Heart left ventricle (tissue), 16 donors: Measurements from ENCODE around the gene CD34. TPM values are rescaled to one million over a fixed set of nuclear protein-coding genes. Genes with fewer than 3 reads are reported as not detected.

Experiments used
- ATAC-seq, 4 donors: fragments of 200-7000 bp; cut with Tn5 transposase; one replicate each; pipeline ENCODE4 v1.9.1; 2020 to 2022; ENCODE audit warnings: moderate library complexity in 4 of 4, mild to moderate bottlenecking in 3 of 4, moderate number of reproducible peaks in 1 of 4
- DNase-seq, 5 donors: peaks; one replicate each; pipeline ENCODE4 v3.0.0-alpha.2; 2020
- H3K27ac ChIP-seq, 12 donors: fragments of 200-600 bp; sonication (generic) in 4 of 12; one replicate each; pipeline versions ENCODE4 v1.5.0 to v1.8.0; 2016 to 2022; ENCODE audit warnings: mild to moderate bottlenecking in 2 of 12
- H3K27me3 ChIP-seq, 9 donors: fragments of 200-600 bp; sonication (generic) in 2 of 9; one replicate each; pipeline versions ENCODE4 v1.5.1 to v1.8.0; 2016 to 2022; ENCODE audit warnings: mild to moderate bottlenecking in 3 of 9
- H3K36me3 ChIP-seq, 9 donors: fragments of 200-600 bp; sonication (generic) in 2 of 9; one replicate each; pipeline versions ENCODE4 v1.5.0 to v1.8.0; 2018 to 2022; ENCODE audit warnings: mild to moderate bottlenecking in 2 of 9
- H3K4me1 ChIP-seq, 12 donors: fragments of 200-600 bp; sonication (generic) in 4 of 12; one replicate each; pipeline versions ENCODE4 v1.5.0 to v1.8.0; 2016 to 2022; ENCODE audit warnings: mild to moderate bottlenecking in 3 of 12
- H3K4me3 ChIP-seq, 12 donors: fragments of 200-600 bp; sonication (generic) in 4 of 12; one replicate each; pipeline versions ENCODE4 v1.5.0 to v1.8.0; 2017 to 2022; ENCODE audit warnings: mild to moderate bottlenecking in 9 of 12, moderate library complexity in 4 of 12
- H3K9me3 ChIP-seq, 12 donors: fragments of 200-600 bp; sonication (generic) in 4 of 12; one replicate each; pipeline versions ENCODE4 v1.5.0 to v1.8.0; 2016 to 2022; ENCODE audit warnings: mild to moderate bottlenecking in 1 of 12
- POLR2A ChIP-seq, 2 donors: fragments of 450-650 bp; IDR thresholded peaks; one replicate each; pipeline ENCODE4 v1.6.1; 2017; ENCODE audit warnings: antibody characterized with exemption in 2 of 2, mild to moderate bottlenecking in 2 of 2, moderate library complexity in 2 of 2
- WGBS, 4 donors: extraction: QIAGEN DNeasy Blood & Tissue Kit in 2 of 4; methylation state at CpG; one replicate each; pipeline versions ENCODE4 v1.1.5 to v1.1.7; 2013 to 2018; 5-methylcytosine and 5-hydroxymethylcytosine counted together
- intact Hi-C, 10 donors: fragments of 100-400 bp; cut with DNase I; formaldehyde crosslinking; loops; one replicate each; pipeline versions ENCODE4 v1.11.1 to v1.14.2; 2022
- polyA plus RNA-seq, 2 donors: library from polyadenylated mRNA; stranded (reverse); fragments of 200-250 nt; gene quantifications; one replicate each; pipeline ENCODE4 v1.2.3, GENCODE V29; 2013
- total RNA-seq, 9 donors: library from RNA; depleted of rRNA in 2 of 9; stranded (reverse); fragments of >200 nt in 2 of 9; fragmentation: NEBNext Ultra II Directional in 3 of 9; extraction: Animal tissue kit (Norgen Biotek cat#: 25700) in 3 of 9; gene quantifications; one replicate each; pipeline versions ENCODE4 v1.1.0 to v1.2.4, GENCODE V29; 2016 to 2023
- TF ChIP-seq, protein P1 (sequence below), 12 donors: fragments of 200-600 bp; sonication (generic) in 4 of 12; IDR thresholded peaks; one replicate each; pipeline versions ENCODE4 v1.5.0 to v1.8.0; 2018 to 2022; ENCODE audit warnings: antibody characterized with exemption in 12 of 12, mild to moderate bottlenecking in 5 of 12
- donor health status: ischemic (EF 13 %, LVEDD 7.1; RV severe dilation, severe dysfunction).
- donor health status: healthy with polysubstance abuse.
- donor health status: DM: no; HTN: yes; CAD: no.
- donor health status: DM: no; HTN: no; CAD: no.
- donor health status: ischemic (EF 25% LVEDD 6.9; RV normal size, moderate dysfunction).
- donor health status: ischemic (EF 25% LVEDD 5.7; RV mildly dilated, moderate dysfunction).
- donor health status: healthy.
- donor health status: DM: yes; HTN: yes; CAD: no.
- donor health status: ischemic (EF 35%, LVEDD 5.7; RV mildly dilated, moderate dysfunction).
- donor health status: nonischemic (EF 11% LVEDD 7.7; RV severe dilation, severe dysfunction).
- donor health status: DM: yes; HTN: yes; CAD: no.
- donor health status: PGD.
- donor health status: ischemic (EF 29% LVEDD 5.4; RV normal size, mild dysfunction).
- donor health status: nonischemic (EF 23%, LVEDD 6.1; RV moderate dilation, normal function).

The CD34 gene
- total and polyA plus RNA-seq, 11 donors = 37.4 to 103 (median 63.0) TPM

DNA sequence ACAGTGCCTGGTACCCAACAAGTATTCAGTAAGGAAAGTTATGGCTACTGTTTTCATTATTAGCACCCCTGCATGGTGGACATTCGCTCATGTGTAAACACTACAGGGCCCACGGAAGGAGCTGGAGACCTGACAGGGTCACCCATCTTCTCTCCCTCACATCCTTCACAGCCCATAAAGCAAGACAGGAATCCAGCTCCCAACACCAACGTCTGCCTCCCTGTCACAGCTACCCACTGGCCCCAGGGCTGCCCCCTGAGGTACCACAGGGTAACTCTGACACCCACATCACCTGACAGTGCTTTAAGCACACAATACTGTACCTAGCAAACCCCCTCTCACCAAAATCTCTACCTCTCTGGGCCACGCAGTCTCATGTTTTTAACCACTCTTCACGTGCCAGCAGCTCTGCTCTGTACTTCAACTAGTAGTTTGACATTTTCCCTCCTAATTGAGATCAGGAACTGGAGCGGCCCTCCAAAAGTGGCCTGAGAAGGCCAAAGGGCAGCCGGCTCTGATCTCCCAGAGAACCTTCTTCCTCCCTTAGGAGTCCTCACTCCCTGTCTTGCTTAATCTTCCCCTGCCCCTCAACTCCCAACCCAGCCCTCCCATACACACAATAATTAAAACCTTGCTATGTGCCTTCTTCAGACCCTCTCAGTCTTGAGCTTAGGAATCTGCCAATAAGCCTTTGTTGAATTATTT is 76.8 kb downstream of the CD34 start:
- H3K27me3 ChIP-seq = no peaks in the 10 kb centered on the region
- TF ChIP-seq, protein P1, sequence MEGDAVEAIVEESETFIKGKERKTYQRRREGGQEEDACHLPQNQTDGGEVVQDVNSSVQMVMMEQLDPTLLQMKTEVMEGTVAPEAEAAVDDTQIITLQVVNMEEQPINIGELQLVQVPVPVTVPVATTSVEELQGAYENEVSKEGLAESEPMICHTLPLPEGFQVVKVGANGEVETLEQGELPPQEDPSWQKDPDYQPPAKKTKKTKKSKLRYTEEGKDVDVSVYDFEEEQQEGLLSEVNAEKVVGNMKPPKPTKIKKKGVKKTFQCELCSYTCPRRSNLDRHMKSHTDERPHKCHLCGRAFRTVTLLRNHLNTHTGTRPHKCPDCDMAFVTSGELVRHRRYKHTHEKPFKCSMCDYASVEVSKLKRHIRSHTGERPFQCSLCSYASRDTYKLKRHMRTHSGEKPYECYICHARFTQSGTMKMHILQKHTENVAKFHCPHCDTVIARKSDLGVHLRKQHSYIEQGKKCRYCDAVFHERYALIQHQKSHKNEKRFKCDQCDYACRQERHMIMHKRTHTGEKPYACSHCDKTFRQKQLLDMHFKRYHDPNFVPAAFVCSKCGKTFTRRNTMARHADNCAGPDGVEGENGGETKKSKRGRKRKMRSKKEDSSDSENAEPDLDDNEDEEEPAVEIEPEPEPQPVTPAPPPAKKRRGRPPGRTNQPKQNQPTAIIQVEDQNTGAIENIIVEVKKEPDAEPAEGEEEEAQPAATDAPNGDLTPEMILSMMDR (IDR thresholded peaks at IDR 0.05) = no peak
- TF ChIP-seq POLR2A (IDR thresholded peaks at IDR 0.05) = no peak
- no peak for ATAC-seq
- H3K4me1 ChIP-seq = peaks cover 7 to 98% (median 82%) of the 10 kb centered on the region in 12 donors
- H3K36me3 ChIP-seq = peaks cover 0 to 11% (median 0%) of the 10 kb centered on the region in 9 donors
- DNase-seq = no peak
- intact Hi-C loops = loop anchor here in 2 of 10 donors (5.0 kb wide), 1 partner anchor 128 kb away; no protein-coding TSS in a partner anchor
- no peaks in the 10 kb centered on the region for H3K9me3 ChIP-seq
- no peak overlapping the region for H3K4me3 ChIP-seq
- WGBS, 4 donors = 79 to 88% (median 83%) methylated on average over 7 of the region's 7 CpGs
- H3K27ac ChIP-seq = peak overlapping the region in 11 of 12 donors; percentile 4 to 98 (median 36)

DNA sequence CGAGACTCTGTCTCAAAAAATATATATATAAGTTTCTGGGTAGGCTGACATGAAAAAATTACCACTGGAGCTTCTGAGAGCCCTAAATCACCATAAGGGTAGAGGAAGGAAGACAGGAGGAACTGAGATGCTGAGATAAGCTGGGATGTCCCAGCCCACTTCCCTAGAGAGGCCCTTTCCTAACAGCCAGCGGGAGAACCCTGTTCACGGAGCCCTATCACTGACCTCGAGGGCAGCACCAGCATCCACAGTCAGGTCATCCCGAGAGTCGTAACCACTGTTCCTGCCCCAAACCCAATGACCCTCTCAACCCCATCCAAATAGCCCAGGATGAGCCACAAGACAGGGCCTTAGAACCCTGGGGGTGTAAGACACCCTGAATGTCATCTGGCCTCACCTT is 77.5 kb downstream of the CD34 start:
- H3K4me1 ChIP-seq = peaks cover 6 to 98% (median 82%) of the 10 kb centered on the region in 12 donors
- DNase-seq = no peak
- peak overlapping the region in 9 of 12 donors; percentile 4 to 98 (median 74) for H3K27ac ChIP-seq
- H3K27me3 ChIP-seq = no peaks in the 10 kb centered on the region
- H3K4me3 ChIP-seq = no peak overlapping the region
- H3K9me3 ChIP-seq = no peaks in the 10 kb centered on the region
- no peak for TF ChIP-seq POLR2A (IDR thresholded peaks at IDR 0.05)
- TF ChIP-seq, protein P1 (IDR thresholded peaks at IDR 0.05) = no peak
- ATAC-seq = no peak
- intact Hi-C loops = loop anchor here in 2 of 10 donors (5.0 kb wide), 1 partner anchor 129 kb away; no protein-coding TSS in a partner anchor
- peaks cover 0 to 11% (median 0%) of the 10 kb centered on the region in 9 donors for H3K36me3 ChIP-seq
- WGBS, 4 donors = 50 to 74% (median 67%) methylated on average over 6 of the region's 6 CpGs

DNA sequence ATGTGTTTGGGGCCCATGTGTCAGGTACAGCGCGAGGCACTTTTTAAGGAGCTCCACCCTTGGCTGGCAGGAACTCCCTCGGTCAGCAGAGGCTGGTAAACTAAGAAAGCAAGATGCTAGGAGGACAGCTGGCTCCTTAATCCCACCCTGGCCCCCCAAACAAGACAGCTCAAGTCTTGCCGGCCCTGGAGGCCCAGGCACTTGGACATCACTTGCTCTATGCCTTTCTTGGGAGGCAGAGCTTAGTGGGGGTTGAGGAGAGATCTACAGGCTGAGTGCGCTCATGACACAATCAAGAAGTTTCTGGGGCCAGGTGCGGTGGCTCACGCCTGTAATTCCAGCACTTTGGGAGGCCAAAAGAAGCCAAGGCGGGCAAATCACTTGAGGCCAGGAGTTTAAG is 78.1 kb downstream of the CD34 start:
- DNase-seq (no peak), ATAC-seq (no peak)
- Histone ChIP-seq H3K4me1 (peaks cover 11 to 98% (median 83%) of the 10 kb centered on the region in 12 donors), H3K27ac (peak overlapping the region in 9 of 12 donors; percentile 15 to 98 (median 82)), H3K4me3 (no peak overlapping the region), H3K36me3 (peaks cover 0 to 11% (median 0%) of the 10 kb centered on the region in 9 donors), H3K9me3 (no peaks in the 10 kb centered on the region), H3K27me3 (no peaks in the 10 kb centered on the region)
- TF ChIP-seq POLR2A (IDR thresholded peaks at IDR 0.05) = no peak
- TF ChIP-seq, protein P1 (IDR thresholded peaks at IDR 0.05) = no peak
- intact Hi-C loops = loop anchor here in 2 of 10 donors (5.0 kb wide), 1 partner anchor 130 kb away; no protein-coding TSS in a partner anchor
- 94 to 97% (median 95%) methylated on average over 8 of the region's 8 CpGs for WGBS, 4 donors
